T-helper 2 cell treated with Interferon-gamma antibody and Interleukin-4, amounts not matched to agents 5 μg/mL and 100 μg/mL, for 36 hours (primary cell): ENCODE data around the gene PCDHA1.
A peak's percentile ranks its signal among the peaks of the same experiment; 100 is the strongest.
"Not testable (repeated sequence)": the region's sequence is repeated elsewhere in the genome, so short reads cannot be mapped to it uniquely, and the experiment has no call there.

Experiments used
- DNase-seq: peaks from one replicate; pipeline ENCODE4 v3.0.0; 2021; ENCODE audit warnings: low spot score
- H3K27ac Mint-ChIP-seq: one replicate; pipeline ENCODE4 v1.8.0; 2021; ENCODE audit warnings: mild to moderate bottlenecking, mixed read lengths
- H3K27me3 Mint-ChIP-seq: one replicate; pipeline ENCODE4 v1.8.0; 2021; ENCODE audit warnings: low read depth, mixed read lengths
- H3K36me3 Mint-ChIP-seq: one replicate; pipeline ENCODE4 v1.8.0; 2021; ENCODE audit warnings: low read depth, mixed read lengths
- H3K4me1 Mint-ChIP-seq: one replicate; pipeline ENCODE4 v1.8.0; 2021; ENCODE audit warnings: low read depth, mixed read lengths
- H3K4me3 Mint-ChIP-seq: one replicate; pipeline ENCODE4 v1.8.0; 2022; ENCODE audit warnings: mild to moderate bottlenecking, moderate library complexity, mixed read lengths
- H3K9me3 Mint-ChIP-seq: one replicate; pipeline ENCODE4 v1.8.0; 2021; ENCODE audit warnings: mixed read lengths

The PCDHA1 gene

DNA sequence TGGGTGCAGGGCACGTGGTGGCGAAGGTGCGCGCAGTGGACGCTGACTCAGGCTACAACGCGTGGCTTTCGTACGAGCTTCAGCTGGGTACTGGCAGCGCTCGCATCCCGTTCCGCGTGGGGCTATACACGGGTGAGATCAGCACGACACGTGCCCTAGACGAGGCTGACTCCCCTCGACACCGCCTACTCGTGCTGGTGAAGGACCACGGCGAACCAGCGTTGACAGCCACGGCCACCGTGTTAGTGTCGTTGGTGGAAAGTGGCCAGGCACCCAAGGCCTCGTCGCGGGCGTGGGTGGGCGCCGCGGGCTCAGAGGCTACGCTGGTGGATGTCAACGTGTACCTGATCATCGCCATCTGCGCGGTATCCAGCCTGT is 10.8 kb downstream of the PCDHA1 start:
- no peaks in the 10 kb centered on the region for H3K27me3 Mint-ChIP-seq

DNA sequence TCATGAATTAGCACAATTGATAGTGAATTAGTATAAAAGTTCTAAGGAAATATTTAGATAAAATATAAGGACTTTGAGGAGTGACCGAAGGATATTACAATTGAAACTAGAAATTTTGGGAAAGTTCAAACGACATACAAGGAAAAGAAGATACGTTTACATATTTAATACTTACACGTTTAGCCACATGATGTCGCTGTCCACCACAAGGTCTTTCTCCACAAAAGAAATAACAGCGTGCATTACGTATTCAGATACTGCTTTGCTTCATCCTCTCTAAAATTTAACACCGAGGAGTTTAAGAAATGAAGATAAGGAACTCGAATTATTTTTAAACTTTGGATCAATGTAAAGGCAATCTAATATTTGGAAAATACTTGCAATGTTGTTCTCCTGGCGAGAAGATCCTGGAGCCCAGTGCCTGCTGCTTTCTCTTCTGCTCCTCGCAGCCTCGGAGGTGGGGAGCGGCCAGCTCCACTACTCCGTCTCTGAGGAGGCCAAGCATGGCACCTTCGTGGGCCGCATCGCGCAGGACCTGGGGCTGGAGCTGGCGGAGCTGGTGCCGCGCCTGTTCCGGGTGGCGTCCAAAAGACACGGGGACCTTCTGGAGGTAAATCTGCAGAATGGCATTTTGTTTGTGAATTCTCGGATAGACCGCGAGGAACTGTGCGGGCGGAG is 15.0 kb downstream of the PCDHA1 start, which contains the start of gene PCDHA3:
TSS of gene PCDHA3 (plus strand) at position 242 of the 678 bp plus-strand sequence.
- DNase-seq, result no peak
- Mint-ChIP-seq H3K27ac (no peak within 1 kb of the TSS), H3K36me3 (no peaks in the 10 kb centered on the region), H3K4me3 (no peak within 1 kb of the TSS), H3K27me3 (no peaks in the 10 kb centered on the region), H3K9me3 (peaks cover 38% of the 10 kb centered on the region), H3K4me1 (no peaks in the 10 kb centered on the region)

More for the DNA sequence above, 10.8 kb downstream of the PCDHA1 start:
- H3K36me3 Mint-ChIP-seq, result no peaks in the 10 kb centered on the region
- DNase-seq, result no peak
- H3K27ac Mint-ChIP-seq, result no peak overlapping the region
- no peaks in the 10 kb centered on the region for H3K4me1 Mint-ChIP-seq
- peaks cover 35% of the 10 kb centered on the region for H3K9me3 Mint-ChIP-seq
- H3K4me3 Mint-ChIP-seq, result no peak overlapping the region

- peaks cover 39% of the 10 kb centered on the region for H3K9me3 Mint-ChIP-seq
- H3K36me3 Mint-ChIP-seq, result no peaks in the 10 kb centered on the region
- DNase-seq, result no peak
- no peak overlapping the region for H3K27ac Mint-ChIP-seq
- H3K27me3 Mint-ChIP-seq, result no peaks in the 10 kb centered on the region
- H3K4me1 Mint-ChIP-seq, result no peaks in the 10 kb centered on the region
- no peak overlapping the region for H3K4me3 Mint-ChIP-seq
These were observed 15.5 kb downstream of the PCDHA1 start for GRCh38 chr5:140801494-140801841.

DNA sequence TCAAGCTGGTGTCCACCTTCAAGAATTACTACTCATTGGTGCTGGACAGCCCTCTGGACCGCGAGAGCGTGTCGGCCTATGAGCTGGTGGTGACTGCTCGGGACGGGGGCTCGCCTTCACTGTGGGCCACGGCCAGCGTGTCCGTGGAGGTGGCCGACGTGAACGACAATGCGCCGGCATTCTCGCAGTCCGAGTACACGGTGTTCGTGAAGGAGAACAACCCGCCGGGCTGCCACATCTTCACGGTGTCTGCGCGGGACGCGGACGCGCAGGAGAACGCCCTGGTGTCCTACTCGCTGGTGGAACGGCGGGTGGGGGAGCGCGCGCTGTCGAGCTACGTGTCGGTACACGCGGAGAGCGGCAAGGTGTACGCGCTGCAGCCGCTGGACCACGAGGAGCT is 16.4 kb downstream of the PCDHA1 start:
- H3K4me3 Mint-ChIP-seq, H3K27me3 Mint-ChIP-seq, DNase-seq, H3K4me1 Mint-ChIP-seq, H3K27ac Mint-ChIP-seq, H3K36me3 Mint-ChIP-seq: not testable (repeated sequence)
- peaks cover 40% of the 10 kb centered on the region for H3K9me3 Mint-ChIP-seq

GRCh38 chr5:140802781-140803271 is 16.9 kb downstream of the PCDHA1 start:
- no peak for DNase-seq
- Mint-ChIP-seq H3K27ac (no peak overlapping the region), H3K4me3 (no peak overlapping the region), H3K9me3 (peaks cover 43% of the 10 kb centered on the region), H3K4me1 (no peaks in the 10 kb centered on the region), H3K27me3 (no peaks in the 10 kb centered on the region), H3K36me3 (no peaks in the 10 kb centered on the region)

- no peaks in the 10 kb centered on the region for H3K4me1 Mint-ChIP-seq
- no peak within 1 kb of the TSS for H3K4me3 Mint-ChIP-seq
- H3K27me3 Mint-ChIP-seq, result no peaks in the 10 kb centered on the region
- H3K27ac Mint-ChIP-seq, result no peak within 1 kb of the TSS
- no peak for DNase-seq
- H3K36me3 Mint-ChIP-seq, result no peaks in the 10 kb centered on the region
- peaks cover 42% of the 10 kb centered on the region for H3K9me3 Mint-ChIP-seq
These were observed 21.2 kb downstream of the PCDHA1 start, which contains the start of gene PCDHA4 for GRCh38 chr5:140806834-140807775. PCDHA4 (plus strand) TSS chr5:140807068.

GRCh38 chr5:140808241-140808888 is 22.4 kb downstream of the PCDHA1 start:
- H3K36me3 Mint-ChIP-seq, H3K4me1 Mint-ChIP-seq, H3K4me3 Mint-ChIP-seq, H3K27me3 Mint-ChIP-seq, H3K27ac Mint-ChIP-seq, DNase-seq: not testable (repeated sequence)
- H3K9me3 Mint-ChIP-seq, result peaks cover 53% of the 10 kb centered on the region

- Mint-ChIP-seq H3K27me3 (no peaks in the 10 kb centered on the region), H3K36me3 (no peaks in the 10 kb centered on the region), H3K4me3 (no peak overlapping the region), H3K27ac (no peak overlapping the region), H3K4me1 (no peaks in the 10 kb centered on the region), H3K9me3 (peaks cover 48% of the 10 kb centered on the region)
- DNase-seq, result no peak
These were observed 22.9 kb downstream of the PCDHA1 start for GRCh38 chr5:140808889-140809291.

GRCh38 chr5:140821375-140822280 is 35.7 kb downstream of the PCDHA1 start, which contains the start of gene PCDHA5:
PCDHA5 (plus strand) TSS chr5:140821613.
- Mint-ChIP-seq H3K36me3 (no peaks in the 10 kb centered on the region), H3K4me1 (no peaks in the 10 kb centered on the region), H3K9me3 (peaks cover 18% of the 10 kb centered on the region), H3K4me3 (no peak within 1 kb of the TSS), H3K27me3 (no peaks in the 10 kb centered on the region), H3K27ac (no peak within 1 kb of the TSS)
- no peak for DNase-seq

GRCh38 chr5:140822281-140822629 is 36.3 kb downstream of the PCDHA1 start:
- Mint-ChIP-seq H3K9me3 (peaks cover 25% of the 10 kb centered on the region), H3K36me3 (no peaks in the 10 kb centered on the region), H3K27me3 (no peaks in the 10 kb centered on the region)

GRCh38 chr5:140822969-140823368 is 37.0 kb downstream of the PCDHA1 start:
- not testable (repeated sequence) for H3K4me3 Mint-ChIP-seq, H3K4me1 Mint-ChIP-seq, H3K36me3 Mint-ChIP-seq, DNase-seq, H3K27me3 Mint-ChIP-seq, H3K27ac Mint-ChIP-seq
- H3K9me3 Mint-ChIP-seq, result peaks cover 29% of the 10 kb centered on the region

More at GRCh38 chr5:140822281-140822629, 36.3 kb downstream of the PCDHA1 start:
- Mint-ChIP-seq H3K4me3 (no peak overlapping the region), H3K27ac (no peak overlapping the region), H3K4me1 (no peaks in the 10 kb centered on the region)
- no peak for DNase-seq

- H3K36me3 Mint-ChIP-seq, result no peaks in the 10 kb centered on the region
- peaks cover 31% of the 10 kb centered on the region for H3K9me3 Mint-ChIP-seq
- H3K4me1 Mint-ChIP-seq, result no peaks in the 10 kb centered on the region
These were observed 37.5 kb downstream of the PCDHA1 start for GRCh38 chr5:140823475-140823874.

DNA sequence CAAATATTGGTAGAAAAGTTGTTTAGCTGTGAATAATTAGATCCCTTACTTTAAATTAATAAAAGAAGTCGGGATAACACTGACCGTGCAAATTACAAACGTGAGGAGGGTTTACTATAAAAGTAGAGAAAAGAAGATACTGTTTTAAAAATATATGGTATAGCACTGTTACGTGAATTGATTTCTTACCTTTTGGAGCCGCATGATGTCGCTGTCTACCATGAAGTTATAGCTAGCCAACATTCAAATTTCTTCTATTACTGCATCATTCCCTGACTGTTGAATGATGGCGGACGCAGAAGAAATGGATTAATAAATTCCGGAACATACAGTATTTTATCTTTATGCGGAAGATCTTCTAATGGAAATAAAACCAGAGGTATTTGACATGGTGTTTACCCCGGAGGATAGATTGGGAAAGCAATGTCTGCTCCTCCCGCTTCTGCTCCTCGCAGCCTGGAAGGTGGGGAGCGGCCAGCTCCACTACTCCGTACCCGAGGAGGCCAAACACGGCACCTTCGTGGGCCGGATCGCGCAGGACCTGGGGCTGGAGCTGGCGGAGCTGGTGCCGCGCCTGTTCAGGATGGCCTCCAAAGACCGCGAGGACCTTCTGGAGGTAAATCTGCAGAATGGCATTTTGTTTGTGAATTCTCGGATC is 41.9 kb downstream of the PCDHA1 start, which contains the start of gene PCDHA6:
TSS of gene PCDHA6 (plus strand) at position 257 of the 658 bp plus-strand sequence. CDS start at position 389, 132 bp downstream.
- no peaks in the 10 kb centered on the region for H3K36me3 Mint-ChIP-seq
- peak within 1 kb of the TSS; percentile 24 for H3K4me3 Mint-ChIP-seq
- H3K27me3 Mint-ChIP-seq, result no peaks in the 10 kb centered on the region
- no peak for DNase-seq
- peaks cover 36% of the 10 kb centered on the region for H3K9me3 Mint-ChIP-seq
- H3K4me1 Mint-ChIP-seq, result no peaks in the 10 kb centered on the region
- no peak within 1 kb of the TSS for H3K27ac Mint-ChIP-seq

More at GRCh38 chr5:140823475-140823874, 37.5 kb downstream of the PCDHA1 start:
- H3K27me3 Mint-ChIP-seq, result no peaks in the 10 kb centered on the region
- no peak for DNase-seq
- H3K27ac Mint-ChIP-seq, result no peak overlapping the region
- H3K4me3 Mint-ChIP-seq, result no peak overlapping the region
